Measurements from ENCODE around the gene WAS. TPM values are rescaled to one million over a fixed set of nuclear protein-coding genes. Genes with fewer than 3 reads are reported as not detected.

Gene WAS
- total RNA-seq, 1 donor from 2014 or later: 2.7 TPM

DNA sequence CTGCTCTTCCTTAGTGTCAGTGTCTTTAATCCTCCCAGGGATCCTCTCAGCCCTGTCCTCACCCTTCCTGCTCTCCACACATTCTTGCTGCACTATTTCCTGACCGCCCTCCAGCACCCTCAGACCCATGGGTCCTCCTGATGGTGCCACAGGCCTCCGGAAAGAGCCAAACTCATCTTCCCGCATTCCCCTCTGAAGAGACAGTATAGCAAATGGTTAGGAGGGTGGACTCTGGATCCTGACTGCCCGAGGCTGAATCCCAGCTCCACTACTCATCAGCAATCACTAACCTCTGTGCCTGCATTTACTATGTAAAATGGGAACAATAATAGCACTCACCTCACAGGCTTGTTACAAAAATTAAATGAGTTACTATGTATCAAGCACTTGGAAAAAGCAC lies 19.1 kb downstream of the WAS start:
- TF ChIP-seq, protein P1, sequence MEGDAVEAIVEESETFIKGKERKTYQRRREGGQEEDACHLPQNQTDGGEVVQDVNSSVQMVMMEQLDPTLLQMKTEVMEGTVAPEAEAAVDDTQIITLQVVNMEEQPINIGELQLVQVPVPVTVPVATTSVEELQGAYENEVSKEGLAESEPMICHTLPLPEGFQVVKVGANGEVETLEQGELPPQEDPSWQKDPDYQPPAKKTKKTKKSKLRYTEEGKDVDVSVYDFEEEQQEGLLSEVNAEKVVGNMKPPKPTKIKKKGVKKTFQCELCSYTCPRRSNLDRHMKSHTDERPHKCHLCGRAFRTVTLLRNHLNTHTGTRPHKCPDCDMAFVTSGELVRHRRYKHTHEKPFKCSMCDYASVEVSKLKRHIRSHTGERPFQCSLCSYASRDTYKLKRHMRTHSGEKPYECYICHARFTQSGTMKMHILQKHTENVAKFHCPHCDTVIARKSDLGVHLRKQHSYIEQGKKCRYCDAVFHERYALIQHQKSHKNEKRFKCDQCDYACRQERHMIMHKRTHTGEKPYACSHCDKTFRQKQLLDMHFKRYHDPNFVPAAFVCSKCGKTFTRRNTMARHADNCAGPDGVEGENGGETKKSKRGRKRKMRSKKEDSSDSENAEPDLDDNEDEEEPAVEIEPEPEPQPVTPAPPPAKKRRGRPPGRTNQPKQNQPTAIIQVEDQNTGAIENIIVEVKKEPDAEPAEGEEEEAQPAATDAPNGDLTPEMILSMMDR (IDR thresholded peaks at IDR 0.05; ENCODE audit: unreplicated experiment): no peak
- Mint-ChIP-seq H3K4me3 (ENCODE audit: unreplicated experiment) (no peak overlapping the region), H3K27ac (ENCODE audit: unreplicated experiment) (peak overlapping the region; percentile 52), H3K4me1 (ENCODE audit: unreplicated experiment) (peaks cover 1% of the 10 kb centered on the region), H3K36me3 (ENCODE audit: low read depth, unreplicated experiment) (peaks cover 4% of the 10 kb centered on the region), H3K9me3 (ENCODE audit: unreplicated experiment) (no peaks in the 10 kb centered on the region), H3K27me3 (ENCODE audit: unreplicated experiment) (peaks cover 4% of the 10 kb centered on the region)
- DNase-seq (ENCODE audit: low spot score): no peak

DNA sequence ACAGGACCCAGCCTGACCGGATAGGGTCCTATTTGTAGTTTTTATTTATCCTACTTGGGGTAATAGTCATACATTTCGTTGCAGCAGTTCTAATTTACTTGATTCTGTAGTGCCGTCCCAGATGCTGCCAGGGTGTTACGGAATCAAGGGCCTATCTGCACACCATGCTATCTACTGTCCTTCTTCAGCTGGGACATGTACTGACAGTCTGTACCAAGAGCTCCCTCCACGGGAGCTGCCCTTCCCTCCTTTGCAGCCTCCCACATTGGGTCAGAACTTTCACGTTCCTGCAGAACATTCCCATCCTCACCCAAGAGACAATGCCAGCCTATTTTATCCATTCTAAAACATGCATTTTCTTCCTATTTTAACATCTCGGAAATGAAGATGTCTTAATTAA lies 19.6 kb downstream of the WAS start:
- H3K36me3 Mint-ChIP-seq (ENCODE audit: low read depth, unreplicated experiment): peaks cover 4% of the 10 kb centered on the region
- H3K4me1 Mint-ChIP-seq (ENCODE audit: unreplicated experiment): no peaks in the 10 kb centered on the region
- no peak for DNase-seq (ENCODE audit: low spot score)
- H3K9me3 Mint-ChIP-seq (ENCODE audit: unreplicated experiment): no peaks in the 10 kb centered on the region
- TF ChIP-seq, protein P1 (IDR thresholded peaks at IDR 0.05; ENCODE audit: unreplicated experiment): no peak
- H3K27me3 Mint-ChIP-seq (ENCODE audit: unreplicated experiment): peaks cover 4% of the 10 kb centered on the region
- H3K27ac Mint-ChIP-seq (ENCODE audit: unreplicated experiment): no peak overlapping the region
- no peak overlapping the region for H3K4me3 Mint-ChIP-seq (ENCODE audit: unreplicated experiment)

DNA sequence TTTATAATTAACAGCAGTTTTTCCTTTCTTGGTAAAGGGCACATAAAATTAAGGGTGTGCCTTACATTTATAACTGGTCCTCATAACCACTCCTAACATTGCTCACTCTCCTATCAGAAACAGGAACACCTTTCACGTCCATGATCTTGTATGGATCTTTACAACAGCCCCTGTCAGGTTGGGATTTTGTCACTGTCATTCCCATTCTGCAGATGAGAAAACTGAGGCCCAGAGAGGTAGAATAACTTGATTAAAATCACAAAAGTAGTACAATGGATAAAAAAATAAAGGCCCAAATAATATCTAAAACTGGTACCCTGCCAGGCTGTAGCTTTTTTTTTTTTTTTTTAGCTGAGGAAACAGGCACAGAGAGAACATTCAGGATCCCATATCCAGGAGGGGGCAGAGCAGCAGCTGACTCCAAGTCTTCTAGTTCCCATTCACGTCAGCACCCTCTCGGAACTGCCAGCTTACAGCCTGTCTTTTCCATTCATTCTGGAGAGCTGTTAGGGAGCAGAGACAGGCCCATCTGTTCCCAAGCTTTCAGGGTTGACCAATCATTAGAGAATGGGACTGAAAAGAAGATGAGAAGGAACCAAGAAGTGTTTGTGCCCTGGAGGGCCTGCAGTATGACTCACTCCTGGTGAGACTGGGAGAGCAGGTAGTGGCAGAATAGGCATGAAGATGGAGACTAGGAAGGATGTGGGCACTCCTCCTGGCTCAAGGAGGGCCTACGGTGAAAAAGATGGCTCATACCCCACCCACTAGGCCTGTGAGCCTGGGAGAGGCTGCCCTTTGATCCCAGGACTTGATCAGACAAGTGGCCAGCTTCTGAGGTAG lies 20.3 kb downstream of the WAS start:
- Mint-ChIP-seq H3K9me3 (ENCODE audit: unreplicated experiment) (no peaks in the 10 kb centered on the region), H3K36me3 (ENCODE audit: low read depth, unreplicated experiment) (peaks cover 4% of the 10 kb centered on the region), H3K4me3 (ENCODE audit: unreplicated experiment) (no peak overlapping the region), H3K4me1 (ENCODE audit: unreplicated experiment) (no peaks in the 10 kb centered on the region), H3K27me3 (ENCODE audit: unreplicated experiment) (peaks cover 4% of the 10 kb centered on the region), H3K27ac (ENCODE audit: unreplicated experiment) (no peak overlapping the region)
- TF ChIP-seq, protein P1 (IDR thresholded peaks at IDR 0.05; ENCODE audit: unreplicated experiment): no peak
- DNase-seq (ENCODE audit: low spot score): no peak

DNA sequence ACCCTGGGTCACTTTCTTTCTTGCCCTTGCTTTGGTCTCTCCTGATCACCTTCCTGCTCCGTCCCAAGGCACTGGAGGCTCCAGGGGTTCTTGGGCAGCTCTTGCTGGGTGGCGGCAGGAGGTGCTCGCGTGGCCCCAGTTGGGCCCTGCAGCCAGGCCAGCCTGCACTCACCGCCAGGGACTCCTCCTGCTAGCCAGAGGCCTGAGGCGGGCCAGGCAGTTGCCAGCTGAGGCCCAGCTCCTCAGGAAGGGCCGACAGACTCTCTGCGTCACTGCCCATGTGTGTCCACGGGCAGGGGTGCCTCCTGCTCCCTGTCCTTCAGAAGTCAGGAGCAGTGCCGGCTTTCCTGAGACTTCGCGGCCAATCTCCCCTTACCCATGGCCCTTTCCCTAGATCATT lies 22.3 kb downstream of the WAS start:
- Mint-ChIP-seq H3K4me3 (ENCODE audit: unreplicated experiment) (no peak overlapping the region), H3K27me3 (ENCODE audit: unreplicated experiment) (peaks cover 3% of the 10 kb centered on the region), H3K27ac (ENCODE audit: unreplicated experiment) (no peak overlapping the region), H3K36me3 (ENCODE audit: low read depth, unreplicated experiment) (peaks cover 4% of the 10 kb centered on the region), H3K9me3 (ENCODE audit: unreplicated experiment) (no peaks in the 10 kb centered on the region), H3K4me1 (ENCODE audit: unreplicated experiment) (no peaks in the 10 kb centered on the region)
- TF ChIP-seq, protein P1 (IDR thresholded peaks at IDR 0.05; ENCODE audit: unreplicated experiment): no peak
- no peak for DNase-seq (ENCODE audit: low spot score)

DNA sequence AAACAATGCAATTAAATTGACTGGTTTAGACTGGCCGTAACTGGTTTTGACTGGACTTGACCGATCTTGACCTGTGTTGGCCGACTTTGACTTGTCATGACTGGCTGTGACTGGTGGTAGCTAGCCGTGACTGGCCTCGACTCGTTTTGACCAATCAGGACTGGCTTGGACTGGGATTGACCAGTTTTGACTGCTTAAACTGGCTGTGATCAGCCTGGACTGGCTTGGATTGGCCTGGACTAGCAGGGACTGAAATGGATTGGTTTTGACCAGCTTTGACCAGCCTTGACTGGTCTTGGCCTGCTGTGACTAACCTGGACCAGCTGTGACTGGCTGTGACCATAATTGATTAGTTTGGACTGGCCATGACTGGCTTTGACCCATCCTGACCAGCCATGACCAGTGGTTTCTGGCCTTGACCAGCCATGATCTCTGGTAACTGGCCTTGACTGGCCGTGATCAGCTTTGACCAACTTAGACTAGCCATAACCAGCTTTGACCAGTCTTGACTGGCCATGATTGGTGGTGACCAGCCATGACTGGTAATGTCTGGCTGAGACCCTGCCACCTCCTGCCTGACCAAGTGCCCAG lies 26.0 kb downstream of the WAS start:
- no peaks in the 10 kb centered on the region for H3K9me3 Mint-ChIP-seq (ENCODE audit: unreplicated experiment)
- no peaks in the 10 kb centered on the region for H3K4me1 Mint-ChIP-seq (ENCODE audit: unreplicated experiment)
- no peak overlapping the region for H3K4me3 Mint-ChIP-seq (ENCODE audit: unreplicated experiment)
- no peaks in the 10 kb centered on the region for H3K36me3 Mint-ChIP-seq (ENCODE audit: low read depth, unreplicated experiment)
- peaks cover 2% of the 10 kb centered on the region for H3K27me3 Mint-ChIP-seq (ENCODE audit: unreplicated experiment)
- DNase-seq (ENCODE audit: low spot score): no peak
- H3K27ac Mint-ChIP-seq (ENCODE audit: unreplicated experiment): no peak overlapping the region
- TF ChIP-seq, protein P1 (IDR thresholded peaks at IDR 0.05; ENCODE audit: unreplicated experiment): no peak
